Measurements from ENCODE around the gene KLHL14.

GRCh38 chr18:32764611-32765244 is 8.1 kb downstream of the KLHL14 start:
- TF ChIP-seq POLR2AphosphoS5 (IDR thresholded peaks at IDR 0.05) (no peak), CTCF (IDR thresholded peaks at IDR 0.05) (no peak), POLR2A (IDR thresholded peaks at IDR 0.05) (no peak)
